OCI-LY3 (cell line): ENCODE results near the gene TBC1D5.
A peak's percentile ranks its signal among the peaks of the same experiment; 100 is the strongest.

ENCODE experiments used
- H2AFZ ChIP-seq: fragments of 200-600, 300-600 bp; shearing (Covaris generic); 2 replicates; pipeline ENCODE4 v1.6.0; 2014; ENCODE audit warnings: antibody characterized with exemption, low read depth, low read length
- H3K27ac ChIP-seq: fragments of 200-600, 300-600 bp; sonication (generic); 2 replicates; pipeline ENCODE4 v1.5.1; 2014; ENCODE audit warnings: mild to moderate bottlenecking, low read length, moderate library complexity, mixed read lengths
- H3K27me3 ChIP-seq: fragments of 200-600, 300-600 bp; sonication (generic); 2 replicates; pipeline ENCODE4 v1.6.1; 2014; ENCODE audit warnings: low read depth, low read length, mixed read lengths
- H3K36me3 ChIP-seq: fragments of 200-600, 300-600 bp; sonication (generic); replicated peaks from 2 replicates; pipeline ENCODE3; 2014; ENCODE audit warnings: low read depth, low read length, mixed read lengths
- H3K4me1 ChIP-seq: fragments of 300-600, 200-600 bp; sonication (generic); 2 replicates; pipeline ENCODE4 v1.6.1; 2014; ENCODE audit warnings: low read length, mixed read lengths
- H3K4me2 ChIP-seq: fragments of 200-600, 300-600 bp; sonication (generic); 2 replicates; pipeline ENCODE4 v1.6.1; 2014; ENCODE audit warnings: low read length, mixed read lengths
- H3K4me3 ChIP-seq: fragments of 300-600, 200-600 bp; sonication (generic); 2 replicates; pipeline ENCODE4 v1.5.1; 2014; ENCODE audit warnings: antibody characterized with exemption, mild to moderate bottlenecking, low read length, moderate library complexity
- H3K79me2 ChIP-seq: fragments of 300-600, 200-600 bp; shearing (Covaris generic); 2 replicates; pipeline ENCODE4 v1.6.1; 2014; ENCODE audit warnings: mild to moderate bottlenecking, low read length, mixed read lengths
- H3K9ac ChIP-seq: fragments of 300-600, 200-600 bp; shearing (Covaris generic); 2 replicates; pipeline ENCODE4 v1.6.0; 2014; ENCODE audit warnings: mild to moderate bottlenecking, low read length, moderate library complexity
- H3K9me3 ChIP-seq: fragments of 200-600, 300-600 bp; shearing (Covaris generic); 2 replicates; pipeline ENCODE4 v1.6.1; 2014; ENCODE audit warnings: low read length, mixed read lengths; ENCODE audit not compliant: insufficient read depth
- H4K20me1 ChIP-seq: fragments of 200-600, 300-600 bp; sonication (generic); 2 replicates; pipeline ENCODE4 v1.6.1; 2016; ENCODE audit warnings: low read length, mixed read lengths; ENCODE audit not compliant: insufficient read depth
- CTCF ChIP-seq: fragments of 200-600, 300-600 bp; sonication (generic); IDR thresholded peaks from 2 replicates; pipeline ENCODE4 v1.5.1; 2014; ENCODE audit warnings: antibody characterized with exemption, low read length, low read depth
- EZH2phosphoT487 ChIP-seq: fragments of 200-600 bp; shearing (Covaris generic); IDR thresholded peaks from 2 replicates; pipeline ENCODE4 v1.6.1; 2018; ENCODE audit warnings: antibody characterized with exemption, mixed run types, low read depth

TBC1D5 gene

GRCh38 chr3:17581421-17582080 lies 160.9 kb downstream of the TBC1D5 start:
- Histone ChIP-seq H3K4me1 (peaks cover 53% of the 10 kb centered on the region), H3K9ac (no peak overlapping the region), H3K36me3 (no peaks in the 10 kb centered on the region), H3K27me3 (peaks cover 28% of the 10 kb centered on the region), H4K20me1 (peaks cover 38% of the 10 kb centered on the region), H3K4me3 (0 out of 2 replicates have a peak overlapping the region, but pooled peaks have one; percentile 7), H3K4me2 (no peak overlapping the region), H2AFZ (no peak overlapping the region), H3K9me3 (no peaks in the 10 kb centered on the region), H3K79me2 (no peaks in the 10 kb centered on the region), H3K27ac (no peak overlapping the region)
- TF ChIP-seq EZH2phosphoT487 = no peak
- TF ChIP-seq CTCF = no peak

GRCh38 chr3:17580901-17581300 lies 161.5 kb downstream of the TBC1D5 start:
- peaks cover 34% of the 10 kb centered on the region for H3K27me3 ChIP-seq
- H3K79me2 ChIP-seq = no peaks in the 10 kb centered on the region
- no peaks in the 10 kb centered on the region for H3K36me3 ChIP-seq
- peak overlapping the region; percentile 71 for H3K4me2 ChIP-seq
- H3K4me3 ChIP-seq = peak overlapping the region; percentile 7; the same call in 1 of the 2 replicates
- no peak overlapping the region for H2AFZ ChIP-seq
- H3K9me3 ChIP-seq = no peaks in the 10 kb centered on the region
- H3K4me1 ChIP-seq = peaks cover 51% of the 10 kb centered on the region
- peaks cover 44% of the 10 kb centered on the region for H4K20me1 ChIP-seq
- TF ChIP-seq CTCF (no peak), EZH2phosphoT487 (no peak)
- no peak overlapping the region for H3K9ac ChIP-seq
- no peak overlapping the region for H3K27ac ChIP-seq

GRCh38 chr3:17579289-17580031 lies 163.0 kb downstream of the TBC1D5 start:
- Histone ChIP-seq H3K36me3 (no peaks in the 10 kb centered on the region), H3K4me1 (peaks cover 50% of the 10 kb centered on the region), H2AFZ (no peak overlapping the region), H3K4me3 (peak overlapping the region; percentile 39), H3K27me3 (peaks cover 43% of the 10 kb centered on the region), H4K20me1 (peaks cover 52% of the 10 kb centered on the region), H3K79me2 (no peaks in the 10 kb centered on the region), H3K9me3 (no peaks in the 10 kb centered on the region), H3K27ac (peak overlapping the region; percentile 25), H3K9ac (no peak overlapping the region), H3K4me2 (peak overlapping the region; percentile 71)
- peak; percentile 80; the same call in 1 of the 2 replicates for TF ChIP-seq EZH2phosphoT487
- no peak for TF ChIP-seq CTCF

GRCh38 chr3:17577796-17578520 lies 164.5 kb downstream of the TBC1D5 start:
- no peak overlapping the region for H3K9ac ChIP-seq
- H3K4me2 ChIP-seq = no peak overlapping the region
- no peak overlapping the region for H3K4me3 ChIP-seq
- H3K9me3 ChIP-seq = no peaks in the 10 kb centered on the region
- no peak overlapping the region for H3K27ac ChIP-seq
- H3K79me2 ChIP-seq = peaks cover 2% of the 10 kb centered on the region; the same call in 1 of the 2 replicates
- H3K36me3 ChIP-seq = no peaks in the 10 kb centered on the region
- H3K4me1 ChIP-seq = peaks cover 64% of the 10 kb centered on the region
- peaks cover 43% of the 10 kb centered on the region for H3K27me3 ChIP-seq
- no peak overlapping the region for H2AFZ ChIP-seq
- TF ChIP-seq CTCF (no peak), EZH2phosphoT487 (no peak)
- H4K20me1 ChIP-seq = peaks cover 65% of the 10 kb centered on the region
